Measurements from ENCODE around the gene ASPDH.

- TF ChIP-seq CTCF (IDR thresholded peaks at IDR 0.05) (no peak), EZH2 (IDR thresholded peaks at IDR 0.05; ENCODE audit: borderline replicate concordance, insufficient read depth, low read depth, low read length, poor library complexity, severe bottlenecking) (no peak)
Observed at GRCh38 chr19:50476907-50477238, 36.8 kb downstream of the ASPDH start.
